B cell (primary cell): Measurements from ENCODE around the gene PCSK6. TPM values are rescaled to one million over a fixed set of nuclear protein-coding genes. Genes with fewer than 3 reads are reported as not detected.

Experiments used
- ATAC-seq: fragments of 200-7000 bp; cut with Tn5 transposase; one replicate; pipeline ENCODE4 v1.10.0; 2021; ENCODE audit warnings: low read depth, mild to moderate bottlenecking, moderate number of reproducible peaks, moderate library complexity
- CTCF ChIA-PET: fragments of 350-600 bp; sonication (Branson Sonifier 250); formaldehyde crosslinking; loops from one replicate; lab custom pipeline; 2021; ENCODE audit warnings: antibody characterized with exemption, inconsistent platforms; lab: Charles Lee
- POLR2A ChIA-PET: fragments of 350-600 bp; sonication (Branson Sonifier 250); formaldehyde crosslinking; loops from one replicate; lab custom pipeline; 2021; ENCODE audit warnings: antibody characterized with exemption; lab: Charles Lee
- DNase-seq: peaks from one replicate; pipeline ENCODE4 v3.0.0; 2013
- H2AFZ ChIP-seq: 2 replicates; pipeline ENCODE4 v1.6.1; 2012; ENCODE audit warnings: mild to moderate bottlenecking, low read depth, low read length; ENCODE audit not compliant: insufficient read depth, poor library complexity, severe bottlenecking
- H3K27ac ChIP-seq, 2 donors: 1 replicate in 1 of 2; 2 replicates in 1 of 2; pipeline ENCODE4 v1.5.1; 2012 to 2013; ENCODE audit warnings: low read length in 2 of 2, mild to moderate bottlenecking in 2 of 2, moderate library complexity in 1 of 2
- H3K27me3 ChIP-seq, 4 experiments: fragments of 200-600 bp in 1 of 4; sonication (generic) in 1 of 4; replicated peaks in 1 of 4; 1 replicate in 2 of 4; 2 replicates in 2 of 4; pipeline versions ENCODE4 v1.6.1 to v1.7.0; 2013 to 2016; ENCODE audit warnings: low read length in 3 of 4, mild to moderate bottlenecking in 2 of 4, mixed read lengths in 1 of 4, moderate library complexity in 1 of 4; ENCODE audit not compliant: insufficient read depth in 4 of 4, control insufficient read depth in 3 of 4; ENCODE audit errors: control extremely low read depth in 1 of 4
- H3K36me3 ChIP-seq, 2 experiments: replicated peaks in 1 of 2; 1 replicate in 1 of 2; 2 replicates in 1 of 2; pipeline versions ENCODE4 v1.6.1 to v1.7.1; 2013; ENCODE audit warnings: low read length in 1 of 2; ENCODE audit not compliant: insufficient read depth in 2 of 2, control insufficient read depth in 1 of 2; ENCODE audit errors: control extremely low read depth in 1 of 2, extremely low read depth in 1 of 2
- H3K4me1 ChIP-seq, 2 donors: fragments of 200-600 bp in 1 of 2; sonication (generic) in 1 of 2; 1 replicate in 1 of 2; 2 replicates in 1 of 2; pipeline versions ENCODE4 v1.5.1 to v1.6.1; 2013 to 2017; ENCODE audit warnings: low read length in 2 of 2; ENCODE audit not compliant: control insufficient read depth in 2 of 2, insufficient read depth in 2 of 2
- H3K4me2 ChIP-seq: replicated peaks from 2 replicates; pipeline ENCODE3; 2012; ENCODE audit warnings: mild to moderate bottlenecking, low read depth, low read length; ENCODE audit not compliant: poor library complexity, severe bottlenecking
- H3K4me3 ChIP-seq, 5 experiments: fragments of 200-600 bp in 1 of 5; sonication (generic) in 1 of 5; 1 replicate in 3 of 5; 2 replicates in 2 of 5; pipeline versions ENCODE4 v1.5.1 to v1.7.0; 2011 to 2016; ENCODE audit warnings: low read length in 4 of 5, mild to moderate bottlenecking in 4 of 5, low read depth in 2 of 5, control low read depth in 1 of 5, moderate library complexity in 1 of 5; ENCODE audit not compliant: insufficient read depth in 1 of 5; ENCODE audit errors: control extremely low read depth in 1 of 5, extremely low read depth in 1 of 5
- H3K79me2 ChIP-seq: fragments of 200-600 bp; sonication (generic); one replicate; pipeline ENCODE4 v1.6.0; 2016; ENCODE audit warnings: low read length; ENCODE audit not compliant: control insufficient read depth, insufficient read depth
- H3K9ac ChIP-seq: fragments of 200-600 bp; sonication (generic); 2 replicates; pipeline ENCODE4 v1.6.1; 2017; ENCODE audit warnings: mild to moderate bottlenecking, low read length, moderate library complexity
- H3K9me3 ChIP-seq, 3 donors: one replicate each; pipeline versions ENCODE4 v1.6.1 to v1.7.1; 2013; ENCODE audit warnings: low read length in 2 of 3; ENCODE audit not compliant: control insufficient read depth in 2 of 3, insufficient read depth in 1 of 3; ENCODE audit errors: control extremely low read depth in 1 of 3
- H4K20me1 ChIP-seq: 2 replicates; pipeline ENCODE4 v1.6.0; 2012; ENCODE audit warnings: mild to moderate bottlenecking, low read length; ENCODE audit not compliant: insufficient read depth, control insufficient read depth, poor library complexity, severe bottlenecking
- H3K27ac Mint-ChIP-seq: one replicate; pipeline ENCODE4 v1.8.0; 2021; ENCODE audit warnings: mixed read lengths
- H3K27me3 Mint-ChIP-seq: one replicate; pipeline ENCODE4 v1.8.0; 2021; ENCODE audit warnings: mixed read lengths
- H3K4me1 Mint-ChIP-seq: one replicate; pipeline ENCODE4 v1.8.0; 2021; ENCODE audit warnings: mixed read lengths
- H3K4me3 Mint-ChIP-seq: one replicate; pipeline ENCODE4 v1.8.0; 2021; ENCODE audit warnings: mixed read lengths
- H3K9me3 Mint-ChIP-seq: one replicate; pipeline ENCODE4 v1.8.0; 2022; ENCODE audit warnings: mixed read lengths; ENCODE audit not compliant: insufficient read depth
- CTCF ChIP-seq: fragments of 200-600 bp; IDR thresholded peaks from one replicate; pipeline ENCODE4 v1.8.0; 2022; ENCODE audit warnings: antibody characterized with exemption, mild to moderate bottlenecking
- EZH2 ChIP-seq: IDR thresholded peaks from 2 replicates; pipeline ENCODE4 v1.6.1; 2012; ENCODE audit warnings: borderline replicate concordance, low read depth, mild to moderate bottlenecking, moderate library complexity, low read length; ENCODE audit not compliant: insufficient read depth, poor library complexity, severe bottlenecking
- WGBS: methylation state at CpG from one replicate; pipeline ENCODE4 v1.1.5; 2013; ENCODE audit warnings: missing lambda C conversion rate; ENCODE audit not compliant: insufficient coverage; 5-methylcytosine and 5-hydroxymethylcytosine counted together
- intact Hi-C: fragments of 100-400 bp; cut with micrococcal nuclease; formaldehyde crosslinking; loops from one replicate; pipeline ENCODE4 v1.10.0; 2022
- polyA plus RNA-seq: library from polyadenylated mRNA; depleted of rRNA; stranded (reverse); fragments of >200 nt; gene quantifications from 2 replicates; pipeline ENCODE4 v1.2.3, GENCODE V29; 2012
- total RNA-seq, 2 donors: library from RNA; stranded (reverse); fragments of 120-200 nt in 1 of 2; gene quantifications; 1 replicate in 1 of 2; 2 replicates in 1 of 2; pipeline versions ENCODE4 v1.2.3 to v1.2.4, GENCODE V29; 2013 to 2022

PCSK6 gene
- total and polyA plus RNA-seq, 2 donors (not counting 1 experiment from before 2014, with no cell fraction given): 0.66 to 1.6 TPM

- Mint-ChIP-seq H3K9me3 (no peaks in the 10 kb centered on the region), H3K4me3 (no peak overlapping the region), H3K27me3 (peaks cover 33% of the 10 kb centered on the region), H3K27ac (no peak overlapping the region), H3K4me1 (no peaks in the 10 kb centered on the region)
- H3K4me3 ChIP-seq: no peak overlapping the region
- intact Hi-C loops: no loop called here
- no peaks in the 10 kb centered on the region for H4K20me1 ChIP-seq
- no peak overlapping the region for H3K9ac ChIP-seq
- ATAC-seq (no peak), DNase-seq (no peak)
- ChIA-PET CTCF (no interaction called here), POLR2A (no interaction called here)
- H2AFZ ChIP-seq: no peak overlapping the region
- TF ChIP-seq CTCF: no peak
- TF ChIP-seq EZH2: no peak
- H3K27ac ChIP-seq: no peak overlapping the region
- H3K36me3 ChIP-seq: no peaks in the 10 kb centered on the region
- H3K27me3 ChIP-seq: peaks cover 0 to 4% (median 2%) of the 10 kb centered on the region in 4 experiments
- no peaks in the 10 kb centered on the region for H3K79me2 ChIP-seq
- no peaks in the 10 kb centered on the region for H3K4me1 ChIP-seq
- WGBS: 81% methylated on average over 17 of the region's 17 CpGs
- peaks cover 0 to 3% (median 0%) of the 10 kb centered on the region in 3 donors for H3K9me3 ChIP-seq
- no peak overlapping the region for H3K4me2 ChIP-seq
Measured at GRCh38 chr15:101348015-101348414, 141.5 kb downstream of the PCSK6 start.

GRCh38 chr15:101347454-101347853 is 142.1 kb downstream of the PCSK6 start:
- H3K9me3 ChIP-seq: peaks cover 0 to 3% (median 0%) of the 10 kb centered on the region in 3 donors
- Mint-ChIP-seq H3K4me1 (no peaks in the 10 kb centered on the region), H3K9me3 (no peaks in the 10 kb centered on the region), H3K27ac (no peak overlapping the region), H3K4me3 (no peak overlapping the region), H3K27me3 (peaks cover 29% of the 10 kb centered on the region)
- DNase-seq: no peak
- H3K4me1 ChIP-seq: no peaks in the 10 kb centered on the region
- H3K27ac ChIP-seq: no peak overlapping the region
- intact Hi-C loops: no loop called here
- H3K9ac ChIP-seq: no peak overlapping the region
- no peak for TF ChIP-seq EZH2
- TF ChIP-seq CTCF: no peak
- ChIA-PET CTCF (no interaction called here), POLR2A (no interaction called here)
- H2AFZ ChIP-seq: no peak overlapping the region
- no peaks in the 10 kb centered on the region for H3K36me3 ChIP-seq
- H3K79me2 ChIP-seq: no peaks in the 10 kb centered on the region
- ATAC-seq: no peak
- H3K4me3 ChIP-seq: no peak overlapping the region
- no peak overlapping the region for H3K4me2 ChIP-seq
- 77% methylated on average over 5 of the region's 5 CpGs for WGBS
- H3K27me3 ChIP-seq: peaks cover 0 to 4% (median 2%) of the 10 kb centered on the region in 4 experiments
- H4K20me1 ChIP-seq: no peaks in the 10 kb centered on the region
